ENCODE measurements around the gene ATP6V1E1. TPM values are rescaled to one million over a fixed set of nuclear protein-coding genes. Genes with fewer than 3 reads are reported as not detected.

The ATP6V1E1 gene
- total and polyA plus RNA-seq, 9 of the 15 experiments (the other 6 are each of a cell fraction or from before 2014, with no cell fraction given) = 122 to 249 (median 179) TPM

DNA sequence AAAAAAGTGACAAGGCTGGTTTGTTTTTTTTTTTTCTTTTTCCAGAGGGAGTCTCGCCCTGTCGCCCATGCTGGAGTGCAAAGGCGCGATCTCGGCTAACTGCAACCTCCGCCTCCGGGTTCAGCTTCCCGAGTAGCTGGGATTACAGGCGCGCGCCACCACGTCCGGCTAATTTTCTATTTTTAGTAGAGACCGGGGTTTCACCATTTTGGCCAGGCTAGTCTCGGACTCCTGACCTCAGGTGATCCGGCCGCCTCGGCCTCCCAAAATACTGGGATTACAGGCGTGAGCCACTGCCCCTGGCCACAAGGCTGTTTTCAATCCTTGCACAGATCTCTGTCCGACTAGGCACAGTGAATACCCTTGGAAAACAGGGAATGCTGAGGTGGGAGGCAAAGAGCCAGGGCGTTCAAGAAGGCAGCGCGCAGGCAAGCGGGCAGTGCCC is 566 bp downstream of the ATP6V1E1 start (continued):
- TF ChIP-seq, protein P1, sequence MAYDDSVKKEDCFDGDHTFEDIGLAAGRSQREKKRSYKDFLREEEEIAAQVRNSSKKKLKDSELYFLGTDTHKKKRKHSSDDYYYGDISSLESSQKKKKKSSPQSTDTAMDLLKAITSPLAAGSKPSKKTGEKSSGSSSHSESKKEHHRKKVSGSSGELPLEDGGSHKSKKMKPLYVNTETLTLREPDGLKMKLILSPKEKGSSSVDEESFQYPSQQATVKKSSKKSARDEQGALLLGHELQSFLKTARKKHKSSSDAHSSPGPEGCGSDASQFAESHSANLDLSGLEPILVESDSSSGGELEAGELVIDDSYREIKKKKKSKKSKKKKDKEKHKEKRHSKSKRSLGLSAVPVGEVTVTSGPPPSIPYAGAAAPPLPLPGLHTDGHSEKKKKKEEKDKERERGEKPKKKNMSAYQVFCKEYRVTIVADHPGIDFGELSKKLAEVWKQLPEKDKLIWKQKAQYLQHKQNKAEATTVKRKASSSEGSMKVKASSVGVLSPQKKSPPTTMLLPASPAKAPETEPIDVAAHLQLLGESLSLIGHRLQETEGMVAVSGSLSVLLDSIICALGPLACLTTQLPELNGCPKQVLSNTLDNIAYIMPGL (CRISPR knock-in tag; IDR thresholded peaks at IDR 0.05) = no peak
- no peak for TF ChIP-seq JUND (IDR thresholded peaks at IDR 0.05; ENCODE audit: borderline replicate concordance, low read depth, low read length)
- TF ChIP-seq JUND (tag; IDR thresholded peaks at IDR 0.05; ENCODE audit: borderline replicate concordance, low read depth, low read length) = no peak
- TF ChIP-seq HDAC6 (IDR thresholded peaks at IDR 0.05; ENCODE audit: low read depth, low read length) = no peak
- TF ChIP-seq CAMTA2 (CRISPR knock-in tag; conservative IDR thresholded peaks at IDR 0.05) = no peak
- TF ChIP-seq POU5F1 (IDR thresholded peaks at IDR 0.05; ENCODE audit: borderline replicate concordance, low read depth, low read length, partially characterized antibody) = no peak
- no peak for TF ChIP-seq ZNF184 (CRISPR knock-in tag; IDR thresholded peaks at IDR 0.05)
- TF ChIP-seq CBX3 (IDR thresholded peaks at IDR 0.05; ENCODE audit: borderline replicate concordance in 1 of 2, low read length in 2 of 2) = no peak
- TF ChIP-seq, protein P2, sequence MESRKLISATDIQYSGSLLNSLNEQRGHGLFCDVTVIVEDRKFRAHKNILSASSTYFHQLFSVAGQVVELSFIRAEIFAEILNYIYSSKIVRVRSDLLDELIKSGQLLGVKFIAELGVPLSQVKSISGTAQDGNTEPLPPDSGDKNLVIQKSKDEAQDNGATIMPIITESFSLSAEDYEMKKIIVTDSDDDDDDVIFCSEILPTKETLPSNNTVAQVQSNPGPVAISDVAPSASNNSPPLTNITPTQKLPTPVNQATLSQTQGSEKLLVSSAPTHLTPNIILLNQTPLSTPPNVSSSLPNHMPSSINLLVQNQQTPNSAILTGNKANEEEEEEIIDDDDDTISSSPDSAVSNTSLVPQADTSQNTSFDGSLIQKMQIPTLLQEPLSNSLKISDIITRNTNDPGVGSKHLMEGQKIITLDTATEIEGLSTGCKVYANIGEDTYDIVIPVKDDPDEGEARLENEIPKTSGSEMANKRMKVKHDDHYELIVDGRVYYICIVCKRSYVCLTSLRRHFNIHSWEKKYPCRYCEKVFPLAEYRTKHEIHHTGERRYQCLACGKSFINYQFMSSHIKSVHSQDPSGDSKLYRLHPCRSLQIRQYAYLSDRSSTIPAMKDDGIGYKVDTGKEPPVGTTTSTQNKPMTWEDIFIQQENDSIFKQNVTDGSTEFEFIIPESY (CRISPR knock-in tag; IDR thresholded peaks at IDR 0.05) = peak; percentile 45; the same call in 1 of the 2 replicates
- TF ChIP-seq, protein P3, sequence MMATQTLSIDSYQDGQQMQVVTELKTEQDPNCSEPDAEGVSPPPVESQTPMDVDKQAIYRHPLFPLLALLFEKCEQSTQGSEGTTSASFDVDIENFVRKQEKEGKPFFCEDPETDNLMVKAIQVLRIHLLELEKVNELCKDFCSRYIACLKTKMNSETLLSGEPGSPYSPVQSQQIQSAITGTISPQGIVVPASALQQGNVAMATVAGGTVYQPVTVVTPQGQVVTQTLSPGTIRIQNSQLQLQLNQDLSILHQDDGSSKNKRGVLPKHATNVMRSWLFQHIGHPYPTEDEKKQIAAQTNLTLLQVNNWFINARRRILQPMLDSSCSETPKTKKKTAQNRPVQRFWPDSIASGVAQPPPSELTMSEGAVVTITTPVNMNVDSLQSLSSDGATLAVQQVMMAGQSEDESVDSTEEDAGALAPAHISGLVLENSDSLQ (IDR thresholded peaks at IDR 0.05) = no peak
- no peak for TF ChIP-seq ZKSCAN1 (IDR thresholded peaks at IDR 0.05; ENCODE audit: low read depth, low read length)
- TF ChIP-seq ZNF232 (CRISPR knock-in tag; IDR thresholded peaks at IDR 0.05) = peak; percentile 87
- TF ChIP-seq ZNF561 (CRISPR knock-in tag; conservative IDR thresholded peaks at IDR 0.05) = no peak
- no peak for TF ChIP-seq ERF (CRISPR knock-in tag; IDR thresholded peaks at IDR 0.05)
- TF ChIP-seq NR4A1 (CRISPR knock-in tag; IDR thresholded peaks at IDR 0.05) = no peak
- no peak for TF ChIP-seq NR4A1 (tag; IDR thresholded peaks at IDR 0.05)
- TF ChIP-seq HEY1 (CRISPR knock-in tag; IDR thresholded peaks at IDR 0.05; ENCODE audit: borderline replicate concordance) = no peak
- TF ChIP-seq, protein P4, sequence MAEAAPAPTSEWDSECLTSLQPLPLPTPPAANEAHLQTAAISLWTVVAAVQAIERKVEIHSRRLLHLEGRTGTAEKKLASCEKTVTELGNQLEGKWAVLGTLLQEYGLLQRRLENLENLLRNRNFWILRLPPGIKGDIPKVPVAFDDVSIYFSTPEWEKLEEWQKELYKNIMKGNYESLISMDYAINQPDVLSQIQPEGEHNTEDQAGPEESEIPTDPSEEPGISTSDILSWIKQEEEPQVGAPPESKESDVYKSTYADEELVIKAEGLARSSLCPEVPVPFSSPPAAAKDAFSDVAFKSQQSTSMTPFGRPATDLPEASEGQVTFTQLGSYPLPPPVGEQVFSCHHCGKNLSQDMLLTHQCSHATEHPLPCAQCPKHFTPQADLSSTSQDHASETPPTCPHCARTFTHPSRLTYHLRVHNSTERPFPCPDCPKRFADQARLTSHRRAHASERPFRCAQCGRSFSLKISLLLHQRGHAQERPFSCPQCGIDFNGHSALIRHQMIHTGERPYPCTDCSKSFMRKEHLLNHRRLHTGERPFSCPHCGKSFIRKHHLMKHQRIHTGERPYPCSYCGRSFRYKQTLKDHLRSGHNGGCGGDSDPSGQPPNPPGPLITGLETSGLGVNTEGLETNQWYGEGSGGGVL (CRISPR knock-in tag; IDR thresholded peaks at IDR 0.05) = no peak
- TF ChIP-seq, protein P5, sequence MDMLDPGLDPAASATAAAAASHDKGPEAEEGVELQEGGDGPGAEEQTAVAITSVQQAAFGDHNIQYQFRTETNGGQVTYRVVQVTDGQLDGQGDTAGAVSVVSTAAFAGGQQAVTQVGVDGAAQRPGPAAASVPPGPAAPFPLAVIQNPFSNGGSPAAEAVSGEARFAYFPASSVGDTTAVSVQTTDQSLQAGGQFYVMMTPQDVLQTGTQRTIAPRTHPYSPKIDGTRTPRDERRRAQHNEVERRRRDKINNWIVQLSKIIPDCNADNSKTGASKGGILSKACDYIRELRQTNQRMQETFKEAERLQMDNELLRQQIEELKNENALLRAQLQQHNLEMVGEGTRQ (CRISPR knock-in tag; IDR thresholded peaks at IDR 0.05) = no peak
- TF ChIP-seq ZKSCAN3 (CRISPR knock-in tag; IDR thresholded peaks at IDR 0.05) = no peak
- TF ChIP-seq EWSR1 (IDR thresholded peaks at IDR 0.05; ENCODE audit: borderline replicate concordance, low read depth, partially characterized antibody) = no peak
- no peak for TF ChIP-seq GABPB1 (CRISPR knock-in tag; IDR thresholded peaks at IDR 0.05)
- TF ChIP-seq ZNF830 (CRISPR knock-in tag; IDR thresholded peaks at IDR 0.05) = no peak
